CD4-positive, alpha-beta T cell treated with Interleukin-10 for 1 hour (primary cell): ENCODE data around the gene CAB39L.
A peak's percentile ranks its signal among the peaks of the same experiment; 100 is the strongest.

Experiments
- DNase-seq: peaks from one replicate; pipeline ENCODE4 v3.0.0-alpha.2; 2020

The CAB39L gene

GRCh38 chr13:49395878-49396380, 47.9 kb downstream of the CAB39L start:
- no peak for DNase-seq

GRCh38 chr13:49395451-49395865, 48.4 kb downstream of the CAB39L start:
- DNase-seq = no peak

- DNase-seq = no peak
Observed at GRCh38 chr13:49388091-49388635, 55.7 kb downstream of the CAB39L start.

GRCh38 chr13:49386664-49387063, 57.2 kb downstream of the CAB39L start:
- DNase-seq = no peak

GRCh38 chr13:49376121-49376520, 67.7 kb downstream of the CAB39L start:
- no peak for DNase-seq

- no peak for DNase-seq
Observed at GRCh38 chr13:49374585-49375290, 69.1 kb downstream of the CAB39L start.

- DNase-seq = no peak
Observed at GRCh38 chr13:49373716-49374115, 70.1 kb downstream of the CAB39L start.

GRCh38 chr13:49371943-49372613, 71.8 kb downstream of the CAB39L start:
- DNase-seq = peak; percentile 57

GRCh38 chr13:49370371-49370770, 73.5 kb downstream of the CAB39L start:
- no peak for DNase-seq

- DNase-seq = no peak
Observed at GRCh38 chr13:49369866-49370265, 74.0 kb downstream of the CAB39L start.

GRCh38 chr13:49368688-49369087, 75.2 kb downstream of the CAB39L start:
- no peak for DNase-seq

- DNase-seq = no peak
Observed at GRCh38 chr13:49367640-49368422, 76.0 kb downstream of the CAB39L start.

GRCh38 chr13:49366841-49367240, 77.0 kb downstream of the CAB39L start:
- no peak for DNase-seq

GRCh38 chr13:49357694-49358093, 86.2 kb downstream of the CAB39L start:
- DNase-seq = no peak

- DNase-seq = no peak
Observed at GRCh38 chr13:49356223-49356622, 87.6 kb downstream of the CAB39L start.

GRCh38 chr13:49354719-49355118, 89.1 kb downstream of the CAB39L start:
- DNase-seq = no peak

- DNase-seq = no peak
Observed at GRCh38 chr13:49353908-49354307, 90.0 kb downstream of the CAB39L start.

GRCh38 chr13:49351871-49352270, 92.0 kb downstream of the CAB39L start:
- DNase-seq = no peak

- no peak for DNase-seq
Observed at GRCh38 chr13:49348751-49349150, 95.1 kb downstream of the CAB39L start.

GRCh38 chr13:49347650-49348385, 96.0 kb downstream of the CAB39L start:
- DNase-seq = no peak

- no peak for DNase-seq
Observed at GRCh38 chr13:49346460-49346859, 97.4 kb downstream of the CAB39L start.

GRCh38 chr13:49343731-49344130, 100.1 kb downstream of the CAB39L start:
- DNase-seq = no peak

GRCh38 chr13:49343255-49343654, 100.6 kb downstream of the CAB39L start:
- no peak for DNase-seq
